Ishikawa (cell line): ENCODE results near the gene CCDC8.

Source experiments
- CEBPB ChIP-seq: IDR thresholded peaks from 2 replicates; pipeline ENCODE4 v1.6.1; 2012
- CREB1 ChIP-seq: IDR thresholded peaks from 2 replicates; pipeline ENCODE4 v1.6.1; 2012; ENCODE audit warnings: low read depth
- EGR1 ChIP-seq: IDR thresholded peaks from 2 replicates; pipeline ENCODE4 v1.6.1; 2012
- EP300 ChIP-seq: IDR thresholded peaks from 2 replicates; pipeline ENCODE4 v1.6.1; 2012; ENCODE audit warnings: borderline replicate concordance
- FOXM1 ChIP-seq: IDR thresholded peaks from 2 replicates; pipeline ENCODE4 v1.6.1; 2012; ENCODE audit warnings: low read depth, borderline replicate concordance
- MAX ChIP-seq: IDR thresholded peaks from 2 replicates; pipeline ENCODE4 v1.6.1; 2012
- NFIC ChIP-seq: IDR thresholded peaks from 2 replicates; pipeline ENCODE4 v1.6.1; 2012
- RAD21 ChIP-seq: IDR thresholded peaks from 2 replicates; pipeline ENCODE4 v1.6.1; 2012; ENCODE audit warnings: low read depth
- TAF1 ChIP-seq: IDR thresholded peaks from 2 replicates; pipeline ENCODE4 v1.6.1; 2012; ENCODE audit warnings: low read depth, mild to moderate bottlenecking
- TCF12 ChIP-seq: IDR thresholded peaks from 2 replicates; pipeline ENCODE4 v1.6.1; 2012; ENCODE audit warnings: low read depth
- TEAD4 ChIP-seq: IDR thresholded peaks from 2 replicates; pipeline ENCODE4 v1.6.1; 2012
- YY1 ChIP-seq: IDR thresholded peaks from 2 replicates; pipeline ENCODE4 v1.6.1; 2012; ENCODE audit warnings: low read depth
- ZBTB7A ChIP-seq: IDR thresholded peaks from 2 replicates; pipeline ENCODE4 v1.6.1; 2012; ENCODE audit warnings: low read depth
- TF ChIP-seq, protein P1 (sequence below): IDR thresholded peaks from 2 replicates; pipeline ENCODE4 v1.6.1; 2012
- TF ChIP-seq, protein P2 (sequence below): IDR thresholded peaks from 2 replicates; pipeline ENCODE4 v1.6.1; 2012; ENCODE audit warnings: low read depth, mild to moderate bottlenecking

CCDC8 gene

GRCh38 chr19:46454244-46454643 lies 40.9 kb upstream of the CCDC8 start:
- TF ChIP-seq YY1 (no peak), MAX (no peak), NFIC (no peak), ZBTB7A (no peak), TCF12 (no peak), EGR1 (no peak), RAD21 (no peak), TAF1 (no peak), EP300 (no peak), CEBPB (no peak), FOXM1 (no peak), TEAD4 (no peak), CREB1 (no peak)
- TF ChIP-seq, protein P1, sequence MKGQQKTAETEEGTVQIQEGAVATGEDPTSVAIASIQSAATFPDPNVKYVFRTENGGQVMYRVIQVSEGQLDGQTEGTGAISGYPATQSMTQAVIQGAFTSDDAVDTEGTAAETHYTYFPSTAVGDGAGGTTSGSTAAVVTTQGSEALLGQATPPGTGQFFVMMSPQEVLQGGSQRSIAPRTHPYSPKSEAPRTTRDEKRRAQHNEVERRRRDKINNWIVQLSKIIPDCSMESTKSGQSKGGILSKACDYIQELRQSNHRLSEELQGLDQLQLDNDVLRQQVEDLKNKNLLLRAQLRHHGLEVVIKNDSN: no peak
- TF ChIP-seq, protein P2, sequence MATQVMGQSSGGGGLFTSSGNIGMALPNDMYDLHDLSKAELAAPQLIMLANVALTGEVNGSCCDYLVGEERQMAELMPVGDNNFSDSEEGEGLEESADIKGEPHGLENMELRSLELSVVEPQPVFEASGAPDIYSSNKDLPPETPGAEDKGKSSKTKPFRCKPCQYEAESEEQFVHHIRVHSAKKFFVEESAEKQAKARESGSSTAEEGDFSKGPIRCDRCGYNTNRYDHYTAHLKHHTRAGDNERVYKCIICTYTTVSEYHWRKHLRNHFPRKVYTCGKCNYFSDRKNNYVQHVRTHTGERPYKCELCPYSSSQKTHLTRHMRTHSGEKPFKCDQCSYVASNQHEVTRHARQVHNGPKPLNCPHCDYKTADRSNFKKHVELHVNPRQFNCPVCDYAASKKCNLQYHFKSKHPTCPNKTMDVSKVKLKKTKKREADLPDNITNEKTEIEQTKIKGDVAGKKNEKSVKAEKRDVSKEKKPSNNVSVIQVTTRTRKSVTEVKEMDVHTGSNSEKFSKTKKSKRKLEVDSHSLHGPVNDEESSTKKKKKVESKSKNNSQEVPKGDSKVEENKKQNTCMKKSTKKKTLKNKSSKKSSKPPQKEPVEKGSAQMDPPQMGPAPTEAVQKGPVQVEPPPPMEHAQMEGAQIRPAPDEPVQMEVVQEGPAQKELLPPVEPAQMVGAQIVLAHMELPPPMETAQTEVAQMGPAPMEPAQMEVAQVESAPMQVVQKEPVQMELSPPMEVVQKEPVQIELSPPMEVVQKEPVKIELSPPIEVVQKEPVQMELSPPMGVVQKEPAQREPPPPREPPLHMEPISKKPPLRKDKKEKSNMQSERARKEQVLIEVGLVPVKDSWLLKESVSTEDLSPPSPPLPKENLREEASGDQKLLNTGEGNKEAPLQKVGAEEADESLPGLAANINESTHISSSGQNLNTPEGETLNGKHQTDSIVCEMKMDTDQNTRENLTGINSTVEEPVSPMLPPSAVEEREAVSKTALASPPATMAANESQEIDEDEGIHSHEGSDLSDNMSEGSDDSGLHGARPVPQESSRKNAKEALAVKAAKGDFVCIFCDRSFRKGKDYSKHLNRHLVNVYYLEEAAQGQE: no peak

DNA sequence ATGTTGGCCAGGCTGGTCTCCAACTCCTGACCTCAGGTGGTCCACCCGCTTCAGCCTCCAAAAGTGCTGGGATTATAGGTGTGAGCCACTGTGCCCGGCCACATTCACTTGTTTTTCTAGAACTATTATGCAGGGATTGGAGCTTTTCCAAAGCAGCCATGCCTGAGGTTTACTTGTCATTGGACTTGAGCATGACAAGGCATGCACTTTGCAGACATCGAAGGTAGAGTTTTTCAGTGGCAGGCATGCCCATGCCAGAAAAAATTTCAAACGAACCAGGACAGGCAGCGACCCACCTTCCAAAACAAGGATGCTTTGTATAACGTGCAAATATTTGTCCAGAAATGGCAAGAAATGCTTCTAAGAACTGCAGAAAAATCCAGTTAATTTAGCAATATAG lies 40.3 kb upstream of the CCDC8 start:
- TF ChIP-seq TEAD4 (no peak), TAF1 (no peak), EGR1 (no peak), CEBPB (no peak), YY1 (no peak), ZBTB7A (no peak), CREB1 (no peak), NFIC (no peak), EP300 (no peak), FOXM1 (no peak), MAX (no peak), TCF12 (no peak), RAD21 (no peak)
- TF ChIP-seq, protein P2: no peak
- TF ChIP-seq, protein P1: no peak

GRCh38 chr19:46452186-46452585 lies 38.8 kb upstream of the CCDC8 start:
- no peak for TF ChIP-seq ZBTB7A
- no peak for TF ChIP-seq CEBPB
- no peak for TF ChIP-seq TCF12
- TF ChIP-seq RAD21: no peak
- TF ChIP-seq FOXM1: no peak
- TF ChIP-seq CREB1: no peak
- no peak for TF ChIP-seq EP300
- TF ChIP-seq TAF1: no peak
- no peak for TF ChIP-seq NFIC
- no peak for TF ChIP-seq MAX
- TF ChIP-seq, protein P2: no peak
- TF ChIP-seq, protein P1: no peak
- no peak for TF ChIP-seq YY1
- TF ChIP-seq EGR1: no peak
- no peak for TF ChIP-seq TEAD4

DNA sequence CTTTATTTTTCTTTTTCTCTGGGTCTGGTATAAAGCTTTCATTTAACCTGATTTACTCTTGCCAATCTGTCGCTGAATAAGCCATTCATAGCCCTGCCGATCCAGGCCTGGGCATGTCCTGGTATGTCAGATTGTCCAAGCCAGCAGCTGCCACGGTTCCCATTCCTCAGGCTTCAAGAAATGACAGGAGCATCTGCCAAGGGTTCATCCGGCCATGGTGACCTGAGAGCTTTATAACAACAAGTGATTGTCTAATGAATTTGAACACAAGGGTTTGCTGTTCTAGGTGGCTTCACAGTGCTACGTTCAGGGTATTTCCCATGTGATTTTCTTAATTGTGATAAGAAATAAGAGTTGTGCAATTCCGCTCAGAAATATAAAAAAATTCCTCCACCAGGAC lies 38.0 kb upstream of the CCDC8 start:
- TF ChIP-seq TEAD4 (no peak), ZBTB7A (no peak), MAX (no peak), FOXM1 (no peak), CEBPB (no peak), EGR1 (no peak), CREB1 (no peak), EP300 (no peak), NFIC (no peak), YY1 (no peak), RAD21 (no peak), TCF12 (no peak), TAF1 (no peak)
- TF ChIP-seq, protein P2: no peak
- TF ChIP-seq, protein P1: no peak
